Adipose tissue (tissue), 3 donors: Measurements from ENCODE around the gene MUC2. TPM values are rescaled to one million over a fixed set of nuclear protein-coding genes. Genes with fewer than 3 reads are reported as not detected.
"Not testable (repeated sequence)": the region's sequence is repeated elsewhere in the genome, so short reads cannot be mapped to it uniquely, and the experiment has no call there.

Source experiments
- H3K27ac ChIP-seq: one replicate; pipeline ENCODE4 v1.5.1; 2013; ENCODE audit warnings: low read depth, low read length
- WGBS, 3 donors: extraction: QIAGEN DNeasy Blood & Tissue Kit; methylation state at CpG; one replicate each; pipeline ENCODE4 v1.1.7; 2013; 5-methylcytosine and 5-hydroxymethylcytosine counted together
- polyA plus RNA-seq, 3 donors: library from polyadenylated mRNA; stranded (reverse); fragments of 200-250 nt; gene quantifications; one replicate each; pipeline ENCODE4 v1.2.3, GENCODE V29; 2013
- donor health status: healthy with polysubstance abuse.
- donor health status: Bipolar disorder and iron deficiency.
- donor health status: healthy.

The MUC2 gene
- polyA plus RNA-seq, 3 donors = 0.01 to 0.31 TPM; not detected in 1

DNA sequence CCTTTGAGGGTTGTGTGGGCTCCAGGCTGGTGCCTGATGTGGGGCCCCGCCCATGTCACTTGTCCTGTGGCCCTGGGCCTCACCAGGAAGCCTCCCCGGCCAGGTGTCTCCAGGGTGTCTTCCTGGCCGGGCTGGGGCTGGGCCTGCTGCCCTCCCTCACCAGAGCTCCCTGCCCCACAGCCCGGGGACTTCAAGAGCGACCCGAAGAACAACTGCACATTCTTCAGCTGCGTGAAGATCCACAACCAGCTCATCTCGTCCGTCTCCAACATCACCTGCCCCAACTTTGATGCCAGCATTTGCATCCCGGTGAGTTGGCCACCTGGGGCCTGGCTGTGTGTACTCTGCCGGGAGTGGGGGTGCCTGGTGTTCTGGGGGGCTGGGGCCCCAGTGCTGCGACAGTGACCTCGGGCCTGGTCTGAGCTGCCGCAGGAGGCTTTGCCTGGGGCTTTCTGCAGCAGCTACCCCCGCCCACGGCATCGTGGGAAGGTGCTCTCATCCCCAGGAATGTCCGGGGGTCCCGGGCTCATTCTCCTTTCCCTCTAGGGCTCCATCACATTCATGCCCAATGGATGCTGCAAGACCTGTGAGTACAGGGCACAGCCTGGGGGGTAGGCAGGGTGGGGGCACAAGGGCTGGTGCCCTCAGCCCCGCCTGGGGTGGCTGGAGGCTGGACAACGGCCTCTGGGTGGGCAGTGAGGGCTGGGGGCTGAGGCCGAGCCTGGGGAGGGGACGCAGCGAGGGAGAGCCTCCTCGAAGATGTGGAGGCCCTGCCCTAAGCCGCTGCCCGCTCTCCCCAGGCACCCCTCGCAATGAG lies 34.6 kb downstream of the MUC2 start:
- H3K27ac ChIP-seq = no peak overlapping the region
- WGBS, 3 donors = 71 to 84% (median 78%) methylated on average over 25 to 28 of the region's 28 CpGs

GRCh38 chr11:1109918-1110705 lies 35.4 kb downstream of the MUC2 start:
- 79 to 86% (median 86%) methylated on average over 39 of the region's 39 CpGs for WGBS, 3 donors
- no peak overlapping the region for H3K27ac ChIP-seq

GRCh38 chr11:1111545-1112212 lies 37.0 kb downstream of the MUC2 start:
- WGBS, 3 donors = 71 to 83% (median 79%) methylated on average over 10 of the region's 10 CpGs
- H3K27ac ChIP-seq = no peak overlapping the region

- H3K27ac ChIP-seq = no peak overlapping the region
- 86 to 97% (median 91%) methylated on average over 13 to 14 of the region's 14 CpGs for WGBS, 3 donors
Observed at GRCh38 chr11:1112351-1113191, 37.9 kb downstream of the MUC2 start.

DNA sequence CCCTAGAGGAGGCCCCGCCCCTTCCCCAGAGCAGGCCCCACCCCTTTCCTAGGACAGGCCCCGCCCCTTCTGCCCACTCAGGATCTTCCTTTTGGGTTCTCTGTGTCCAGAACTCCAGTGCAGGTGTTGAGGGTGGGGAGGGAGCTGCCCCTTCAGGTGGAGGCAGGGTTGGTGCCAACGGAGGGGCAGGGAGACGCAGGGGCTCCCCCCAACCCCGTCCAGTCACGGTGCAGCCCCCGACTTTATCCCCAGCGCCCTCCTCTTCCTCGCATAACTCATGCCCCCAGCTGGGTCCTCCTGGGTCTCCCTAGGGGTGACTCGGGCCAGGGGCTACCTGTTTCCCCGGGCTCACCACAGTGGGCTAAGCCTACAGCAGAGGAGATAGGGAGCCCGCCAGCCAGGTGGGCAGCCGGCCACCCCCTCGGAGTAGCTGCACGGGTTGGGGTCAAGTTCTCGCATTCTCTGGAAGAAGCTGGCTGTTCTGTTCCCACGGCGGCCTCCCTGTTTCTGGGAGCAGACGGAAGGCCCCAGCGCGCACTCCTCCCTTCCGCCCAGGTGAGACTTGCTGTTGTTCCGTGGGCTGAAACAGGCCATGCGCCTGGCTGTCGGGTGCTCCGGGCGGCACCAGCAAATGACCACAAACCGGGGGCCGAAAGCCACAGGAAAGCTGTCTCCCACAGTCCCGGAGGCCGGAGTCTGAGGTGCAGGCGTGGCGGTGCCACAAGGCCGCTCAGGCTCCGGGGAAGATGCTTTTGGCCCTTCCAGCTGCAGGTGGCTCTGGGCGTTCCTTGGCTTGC lies 38.9 kb downstream of the MUC2 start:
- WGBS, 3 donors = 79 to 87% (median 87%) methylated on average over 33 to 36 of the region's 36 CpGs
- no peak overlapping the region for H3K27ac ChIP-seq

DNA sequence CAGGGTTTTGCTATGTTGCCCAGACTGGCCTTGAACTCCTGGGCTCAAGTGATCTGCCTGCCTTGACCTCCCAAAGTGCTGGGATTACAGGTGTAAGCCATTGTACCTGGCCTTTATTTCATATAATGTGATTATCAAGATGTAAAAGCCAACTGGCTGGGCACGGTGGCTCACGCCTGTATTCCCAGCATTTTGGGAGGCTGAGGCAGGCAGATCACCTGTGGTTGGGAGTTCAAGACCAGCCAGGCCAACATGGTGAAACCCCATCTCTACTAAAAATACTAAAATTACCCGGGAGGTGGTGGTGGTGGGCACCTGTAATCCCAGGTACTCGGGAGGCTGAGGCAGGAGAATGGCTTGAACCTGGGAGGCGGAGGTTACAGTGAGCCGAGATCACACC lies 40.6 kb downstream of the MUC2 start:
- 79 to 92% (median 91%) methylated on average over 6 of the region's 6 CpGs for WGBS, 3 donors
- H3K27ac ChIP-seq = not testable (repeated sequence)

DNA sequence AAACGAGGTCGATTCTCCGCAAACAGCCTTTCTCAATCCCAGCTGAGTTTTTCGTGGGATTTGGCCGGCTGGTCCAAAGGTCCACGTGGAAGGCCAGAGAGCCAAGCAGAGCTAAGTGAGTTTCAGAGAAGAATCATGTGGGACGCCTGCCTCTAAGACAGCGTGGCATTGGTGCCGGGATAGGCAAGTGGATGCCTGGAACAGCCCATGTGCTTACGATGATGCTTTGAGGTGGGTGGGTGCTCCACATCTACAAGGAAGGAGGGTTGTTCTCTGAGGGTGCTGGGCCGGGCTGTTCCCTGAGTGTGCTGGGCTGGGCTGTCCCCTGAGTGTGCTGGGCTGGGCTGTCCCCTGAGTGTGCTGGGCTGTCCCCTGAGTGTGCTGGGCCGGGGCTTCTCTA lies 41.4 kb downstream of the MUC2 start:
- 82 to 96% (median 91%) methylated on average over 12 of the region's 12 CpGs for WGBS, 3 donors

GRCh38 chr11:1116666-1117390 lies 42.2 kb downstream of the MUC2 start:
- 56 to 67% (median 58%) methylated on average over 23 of the region's 23 CpGs for WGBS, 3 donors
- H3K27ac ChIP-seq = no peak overlapping the region

More for the DNA sequence above, 41.4 kb downstream of the MUC2 start:
- no peak overlapping the region for H3K27ac ChIP-seq

- 64 to 79% (median 68%) methylated on average over 6 of the region's 6 CpGs for WGBS, 3 donors
- H3K27ac ChIP-seq = no peak overlapping the region
Observed at GRCh38 chr11:1117992-1118391, 43.3 kb downstream of the MUC2 start.

GRCh38 chr11:1118755-1119603 lies 44.3 kb downstream of the MUC2 start:
- 48 to 73% (median 68%) methylated on average over 22 of the region's 22 CpGs for WGBS, 3 donors
- H3K27ac ChIP-seq = no peak overlapping the region

GRCh38 chr11:1119604-1120146 lies 45.0 kb downstream of the MUC2 start:
- WGBS, 3 donors = 72 to 81% (median 79%) methylated on average over 16 to 17 of the region's 17 CpGs
- H3K27ac ChIP-seq = no peak overlapping the region

DNA sequence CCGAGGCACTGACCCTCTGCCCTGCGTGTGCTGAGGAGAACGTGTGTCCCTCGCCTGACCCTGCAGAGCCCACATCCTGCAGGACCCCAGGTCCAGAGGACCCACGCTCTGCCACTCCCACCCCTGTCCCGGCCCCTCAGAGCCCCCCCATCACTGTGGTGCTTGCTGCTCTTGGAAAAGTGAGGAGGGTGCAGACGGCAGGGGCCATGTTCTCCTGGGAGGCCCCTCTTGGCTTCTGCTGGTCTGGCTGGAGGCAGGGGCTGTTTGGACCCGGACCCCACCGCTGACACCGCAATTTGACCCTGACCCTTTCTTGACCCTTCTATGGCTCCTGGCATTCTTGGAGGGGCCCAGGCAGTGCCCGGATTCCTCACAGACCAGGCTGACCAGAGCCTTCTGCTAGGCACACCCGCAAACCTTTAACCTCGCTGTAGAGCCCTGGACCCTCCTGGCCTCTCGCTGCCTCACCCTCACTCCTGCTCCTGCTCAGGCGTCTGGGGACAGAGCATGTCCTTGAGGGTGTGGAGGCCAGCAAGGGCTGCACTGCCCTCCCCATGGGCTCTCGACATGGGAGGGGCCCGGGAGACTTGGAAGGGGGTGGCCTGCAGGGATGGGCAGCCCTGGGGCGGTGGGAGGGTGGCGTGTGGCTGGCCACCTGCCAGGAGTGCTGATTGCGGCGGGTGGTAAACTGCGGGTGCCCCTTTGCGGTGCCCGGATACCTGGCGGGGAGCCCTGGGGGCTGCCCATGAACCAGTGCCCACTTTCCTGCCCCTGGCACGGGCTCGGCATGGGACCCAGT lies 46.1 kb downstream of the MUC2 start:
- 65 to 79% (median 67%) methylated on average over 25 to 27 of the region's 27 CpGs for WGBS, 3 donors
- H3K27ac ChIP-seq = no peak overlapping the region

DNA sequence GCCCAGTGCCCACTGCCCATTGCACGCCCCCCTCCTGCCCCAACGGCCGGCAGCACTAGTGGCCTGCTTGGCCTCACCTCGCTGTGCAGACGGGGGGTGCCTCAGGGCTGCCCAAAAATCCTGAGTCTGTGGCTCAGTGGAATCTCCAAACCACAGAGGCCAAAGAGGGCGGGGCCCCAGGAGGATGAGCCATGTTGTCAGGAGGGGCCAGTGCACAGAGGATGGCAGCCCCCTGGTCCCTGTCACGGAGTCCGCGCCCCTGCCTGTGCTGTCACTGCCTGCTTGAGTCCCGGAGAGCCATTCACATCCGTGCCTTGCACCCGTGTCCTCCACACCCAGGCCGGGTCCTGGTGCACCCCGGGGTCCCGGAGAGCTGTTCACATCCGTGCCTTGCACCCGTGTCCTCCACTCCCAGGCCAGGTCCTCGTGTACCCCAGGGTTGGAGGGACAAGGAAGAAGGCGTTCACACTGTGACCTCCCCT lies 46.7 kb downstream of the MUC2 start:
- WGBS, 3 donors = 88 to 89% (median 88%) methylated on average over 18 to 19 of the region's 19 CpGs
- H3K27ac ChIP-seq = no peak overlapping the region

DNA sequence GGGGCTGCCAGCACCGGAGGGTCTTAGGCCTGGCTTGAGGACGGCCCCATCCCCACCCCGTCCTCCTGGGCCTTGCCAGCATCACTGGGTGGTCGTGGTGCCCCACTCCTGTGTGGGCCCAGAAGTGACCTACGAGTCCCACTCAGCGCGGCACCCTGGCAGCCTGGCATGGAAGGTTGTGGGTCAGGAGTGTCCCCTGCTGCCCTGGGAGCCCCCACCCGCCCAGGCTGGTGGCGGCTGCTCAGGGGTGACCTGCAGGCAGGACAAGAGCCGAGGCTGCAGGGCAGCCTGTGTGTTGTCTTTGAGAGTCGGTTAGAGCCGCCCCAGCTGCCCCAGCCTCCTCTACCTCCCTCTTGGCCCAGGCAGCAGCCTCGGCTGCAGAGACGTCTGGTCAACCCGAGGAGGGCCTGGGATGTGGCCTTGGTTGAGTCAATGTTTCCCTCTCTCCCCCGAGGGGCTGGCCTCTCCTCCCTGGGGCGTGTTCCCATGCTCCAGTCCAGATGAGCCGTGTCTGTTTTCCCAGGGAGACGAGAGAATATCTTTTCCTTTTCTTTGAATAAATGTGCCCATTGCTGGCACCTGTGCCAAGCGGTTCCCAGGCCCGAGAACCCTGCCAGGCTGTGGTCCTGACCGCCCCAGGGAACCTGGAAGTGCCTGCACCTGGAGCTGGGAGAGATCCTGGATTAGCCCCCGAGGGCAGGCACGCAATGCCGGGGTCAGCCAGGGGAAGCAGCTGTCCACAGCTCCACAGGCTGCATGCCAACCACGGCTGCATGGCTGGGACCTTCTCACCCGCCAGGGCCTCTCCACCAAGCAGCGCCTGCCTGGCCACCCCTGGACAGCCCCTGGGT lies 47.4 kb downstream of the MUC2 start:
- WGBS, 3 donors = 60 to 68% (median 62%) methylated on average over 27 to 28 of the region's 28 CpGs

More for the DNA sequence above, 47.4 kb downstream of the MUC2 start:
- no peak overlapping the region for H3K27ac ChIP-seq
